Gastroesophageal sphincter (tissue), 4 donors: Measurements from ENCODE around the gene POLDIP2. TPM values are rescaled to one million over a fixed set of nuclear protein-coding genes. Genes with fewer than 3 reads are reported as not detected.

ENCODE experiments used
- ATAC-seq: fragments of 150-250 bp; one replicate; pipeline ENCODE4 v1.9.1; 2016; ENCODE audit warnings: mild to moderate bottlenecking, moderate library complexity
- H3K27ac ChIP-seq, 4 donors: fragments of 200-600 bp; sonication (generic) in 3 of 4; 1 replicate in 3 of 4; 2 replicates in 1 of 4; pipeline ENCODE4 v1.5.1; 2016 to 2019
- H3K27me3 ChIP-seq: fragments of 200-600 bp; sonication (generic); one replicate; pipeline ENCODE4 v1.5.1; 2019
- H3K36me3 ChIP-seq, 2 donors: fragments of 200-600 bp; sonication (generic); one replicate each; pipeline ENCODE4 v1.5.1; 2019; ENCODE audit warnings: control low read depth in 1 of 2
- H3K4me1 ChIP-seq, 3 donors: fragments of 200-600 bp; sonication (generic); 1 replicate in 2 of 3; 2 replicates in 1 of 3; pipeline ENCODE4 v1.5.1; 2016 to 2019; ENCODE audit warnings: control low read depth in 2 of 3
- H3K4me3 ChIP-seq, 2 donors: fragments of 200-600 bp; sonication (generic); one replicate each; pipeline ENCODE4 v1.5.1; 2019; ENCODE audit warnings: mild to moderate bottlenecking in 1 of 2, moderate library complexity in 1 of 2
- H3K9me3 ChIP-seq, 3 donors: fragments of 200-600 bp; sonication (generic); one replicate each; pipeline ENCODE4 v1.5.1; 2017 to 2019; ENCODE audit warnings: control low read depth in 2 of 3
- CTCF ChIP-seq, 4 experiments: fragments of 200-600 bp in 2 of 4; fragments of 450-650 bp in 2 of 4; sonication (generic) in 1 of 4; IDR thresholded peaks; one replicate each; pipeline ENCODE4 v1.5.1; 2017 to 2019; ENCODE audit warnings: antibody characterized with exemption in 4 of 4, mild to moderate bottlenecking in 2 of 4, moderate library complexity in 2 of 4
- EP300 ChIP-seq: sonication (generic); formaldehyde crosslinking; IDR thresholded peaks from one replicate; pipeline ENCODE4 v1.6.1; 2017; ENCODE audit warnings: antibody characterized with exemption, mild to moderate bottlenecking
- POLR2A ChIP-seq, 2 donors: fragments of 450-650 bp; IDR thresholded peaks; one replicate each; pipeline ENCODE4 v1.6.1; 2017; ENCODE audit warnings: antibody characterized with exemption in 2 of 2, mild to moderate bottlenecking in 2 of 2, moderate library complexity in 1 of 2
- POLR2AphosphoS5 ChIP-seq: sonication (generic); formaldehyde crosslinking; IDR thresholded peaks from one replicate; pipeline ENCODE4 v1.6.1; 2017; ENCODE audit warnings: antibody characterized with exemption
- WGBS, 2 donors: methylation state at CpG; one replicate each; pipeline ENCODE4 v1.1.5; 2018; ENCODE audit warnings: low coverage in 1 of 2; 5-methylcytosine and 5-hydroxymethylcytosine counted together
- total RNA-seq, 4 donors: library from RNA; depleted of rRNA; stranded (reverse); fragments of >200 nt; gene quantifications; one replicate each; pipeline ENCODE4 v1.1.0, GENCODE V29; 2016

POLDIP2 gene
- total RNA-seq, 4 donors from 2014 or later, result 71.1 to 108 (median 77.8) TPM

GRCh38 chr17:28367641-28368305 is 10.4 kb upstream of the POLDIP2 start:
- Histone ChIP-seq H3K27me3 (no peaks in the 10 kb centered on the region), H3K27ac (no peak overlapping the region), H3K4me1 (peaks cover 0 to 20% (median 5%) of the 10 kb centered on the region in 3 donors), H3K36me3 (peaks cover 0 to 40% of the 10 kb centered on the region in 2 donors), H3K9me3 (no peaks in the 10 kb centered on the region), H3K4me3 (no peak overlapping the region)
- no peak for ATAC-seq
- no peak for TF ChIP-seq CTCF (IDR thresholded peaks at IDR 0.05)
- no peak for TF ChIP-seq POLR2A (IDR thresholded peaks at IDR 0.05)
- TF ChIP-seq EP300, result no peak
- TF ChIP-seq POLR2AphosphoS5, result no peak
- WGBS, 2 donors, result 93% methylated on average over 11 of the region's 21 CpGs; no CpG with 5 or more reads in 1 of the 2 donors

- peaks cover 0 to 52% of the 10 kb centered on the region in 2 donors for H3K36me3 ChIP-seq
- H3K27ac ChIP-seq, result no peak overlapping the region
- H3K4me3 ChIP-seq, result no peak overlapping the region
- no peaks in the 10 kb centered on the region for H3K9me3 ChIP-seq
- ATAC-seq, result no peak
- 86% methylated on average over 1 of the region's 1 CpG; no CpG with 5 or more reads in 1 of the 2 donors for WGBS, 2 donors
- no peaks in the 10 kb centered on the region for H3K27me3 ChIP-seq
- H3K4me1 ChIP-seq, result peaks cover 0 to 8% (median 0%) of the 10 kb centered on the region in 3 donors
- no peak for TF ChIP-seq EP300
- TF ChIP-seq POLR2AphosphoS5, result no peak
- no peak for TF ChIP-seq CTCF (IDR thresholded peaks at IDR 0.05)
- no peak for TF ChIP-seq POLR2A (IDR thresholded peaks at IDR 0.05)
These were observed 9.3 kb upstream of the POLDIP2 start for GRCh38 chr17:28366605-28367004.

GRCh38 chr17:28365487-28365886 is 8.2 kb upstream of the POLDIP2 start:
- Histone ChIP-seq H3K4me3 (no peak overlapping the region), H3K27ac (no peak overlapping the region), H3K4me1 (no peaks in the 10 kb centered on the region), H3K36me3 (peaks cover 0 to 63% of the 10 kb centered on the region in 2 donors), H3K27me3 (no peaks in the 10 kb centered on the region), H3K9me3 (no peaks in the 10 kb centered on the region)
- TF ChIP-seq EP300, result no peak
- TF ChIP-seq POLR2A (IDR thresholded peaks at IDR 0.05), result no peak
- 80 to 100% methylated on average over 1 of the region's 3 CpGs for WGBS, 2 donors
- ATAC-seq, result no peak

- peaks cover 2 to 70% of the 10 kb centered on the region in 2 donors for H3K36me3 ChIP-seq
- no peaks in the 10 kb centered on the region for H3K4me1 ChIP-seq
- no peaks in the 10 kb centered on the region for H3K9me3 ChIP-seq
- no peaks in the 10 kb centered on the region for H3K27me3 ChIP-seq
- H3K4me3 ChIP-seq, result no peak within 1 kb of the TSS
- H3K27ac ChIP-seq, result no peak within 1 kb of the TSS
- no peak for ATAC-seq
- WGBS, 2 donors, result 63% methylated on average over 1 of the region's 13 CpGs; no CpG with 5 or more reads in 1 of the 2 donors
- TF ChIP-seq POLR2AphosphoS5 (no peak), CTCF (IDR thresholded peaks at IDR 0.05) (no peak)
These were observed 7.5 kb upstream of the POLDIP2 start, which contains the start of gene SEBOX for GRCh38 chr17:28364665-28365363. TSS of gene SEBOX (minus strand) at chr17:28365199. CDS start at chr17:28365151, 48 bp downstream.

- TF ChIP-seq POLR2AphosphoS5 (no peak), EP300 (no peak), CTCF (IDR thresholded peaks at IDR 0.05) (no peak), POLR2A (IDR thresholded peaks at IDR 0.05) (no peak)
- Histone ChIP-seq H3K4me1 (peaks cover 0 to under 1% (median 0%) of the 10 kb centered on the region in 3 donors), H3K4me3 (no peak overlapping the region), H3K27me3 (no peaks in the 10 kb centered on the region), H3K27ac (no peak overlapping the region), H3K36me3 (peaks cover 2 to 78% of the 10 kb centered on the region in 2 donors), H3K9me3 (no peaks in the 10 kb centered on the region)
- no peak for ATAC-seq
- 80% methylated on average over 1 to 2 of the region's 8 CpGs for WGBS, 2 donors
These were observed 6.7 kb upstream of the POLDIP2 start for GRCh38 chr17:28363776-28364650.
